HG03095 (cell line): ENCODE measurements around the gene RSPO3.
A peak's percentile ranks its signal among the peaks of the same experiment; 100 is the strongest.
"Not testable (repeated sequence)": the region's sequence is repeated elsewhere in the genome, so short reads cannot be mapped to it uniquely, and the experiment has no call there.

ENCODE experiments used
- ATAC-seq: cut with Tn5 transposase; IDR thresholded peaks from one replicate; pipeline ENCODE4 v1.9.1; 2021; ENCODE audit warnings: moderate library complexity; ENCODE audit not compliant: unreplicated experiment

The RSPO3 gene

GRCh38 chr6:127118298-127119101 is at the start of gene RSPO3:
Gene RSPO3 (plus strand): TSS chr6:127118671. CDS start chr6:127119193, 522 bp downstream.
- no peak for ATAC-seq

DNA sequence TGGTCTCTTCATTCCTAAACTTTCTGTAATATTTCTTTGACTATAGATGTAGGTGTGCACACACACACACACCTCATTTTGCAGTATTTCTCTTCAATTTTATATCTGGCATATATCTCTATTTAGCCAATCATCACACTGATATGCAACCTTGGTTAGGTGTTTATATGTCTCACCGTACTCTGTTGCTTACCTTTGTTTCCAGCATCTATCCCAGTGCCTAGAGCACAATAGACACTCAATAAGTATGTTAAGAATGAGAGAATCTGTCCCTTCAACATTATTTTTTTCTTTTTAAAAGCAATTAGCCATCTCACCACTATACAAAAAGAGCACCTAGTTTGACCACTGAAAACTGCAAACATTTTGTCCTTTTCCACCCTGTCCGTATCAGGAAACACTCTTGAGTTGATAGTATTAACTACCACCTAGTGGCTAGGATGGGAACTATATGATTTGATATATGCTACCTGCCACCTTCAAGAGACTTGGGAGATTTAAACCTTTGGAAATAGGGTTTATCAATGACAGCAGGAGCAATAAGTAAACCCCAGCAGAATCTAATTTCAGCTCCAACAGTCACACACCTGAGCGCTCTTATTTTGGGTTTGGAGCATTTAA is 48.7 kb upstream of the RSPO3 start:
- ATAC-seq: peak; percentile 64

- ATAC-seq: no peak
These were observed 45.2 kb upstream of the RSPO3 start for GRCh38 chr6:127073222-127073621.

DNA sequence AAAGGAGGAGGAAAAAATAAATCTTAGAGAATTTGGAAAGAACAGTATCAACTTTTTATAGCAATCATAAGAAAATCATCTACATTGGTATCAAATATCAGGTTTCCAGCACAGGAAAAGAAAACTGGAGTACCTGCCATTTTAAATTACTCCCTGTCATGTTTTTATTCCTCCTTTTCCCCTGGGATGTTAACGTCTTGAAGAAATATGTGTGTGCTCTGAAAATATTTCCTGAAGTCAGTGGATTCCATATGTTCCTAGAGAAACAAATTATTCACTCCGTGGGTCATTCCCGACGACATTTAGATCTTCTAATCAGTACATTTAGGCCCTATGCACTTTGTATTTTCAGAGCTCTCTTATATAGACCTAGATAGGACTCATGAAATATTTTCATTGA is 42.0 kb upstream of the RSPO3 start:
- no peak for ATAC-seq

DNA sequence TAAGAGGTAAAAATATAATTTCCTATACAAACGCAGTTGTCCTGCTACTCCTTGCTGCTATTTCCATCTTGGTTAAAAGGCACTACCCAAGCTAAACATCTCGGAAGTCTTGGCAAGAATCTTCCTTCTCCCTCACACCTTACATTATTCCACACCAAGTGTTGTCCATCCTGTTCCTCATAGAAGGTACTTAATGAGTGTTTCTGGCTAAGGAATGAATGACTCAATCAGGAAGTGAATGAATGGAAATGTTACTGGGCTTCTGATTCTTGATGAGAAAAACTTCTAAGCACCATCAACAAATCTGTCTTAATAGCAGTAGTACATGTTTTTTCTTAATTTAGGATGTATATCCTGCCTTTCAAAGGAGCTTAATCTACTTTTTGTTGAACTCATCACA is 40.6 kb upstream of the RSPO3 start:
- ATAC-seq: no peak

DNA sequence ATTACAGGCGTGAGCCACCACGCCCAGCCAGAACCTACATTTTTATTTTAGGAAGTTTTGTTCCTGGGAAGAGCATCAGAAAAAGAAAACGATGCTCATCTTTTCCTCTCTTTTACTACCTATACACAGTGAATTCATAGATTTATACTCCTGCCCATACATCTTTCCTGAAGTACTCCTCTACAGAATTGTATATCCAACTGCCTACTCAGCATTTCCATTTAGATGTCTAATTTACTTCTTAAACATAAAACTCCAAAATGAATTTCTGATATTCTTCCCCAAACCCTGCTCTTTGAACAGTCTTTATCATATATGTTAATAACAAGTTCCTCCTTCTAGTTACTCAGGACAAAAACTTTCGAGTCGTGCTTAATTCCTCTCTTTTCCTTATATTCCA is 39.8 kb upstream of the RSPO3 start:
- no peak for ATAC-seq

GRCh38 chr6:127079681-127080080 is 38.8 kb upstream of the RSPO3 start:
- no peak for ATAC-seq

GRCh38 chr6:127080081-127080480 is 38.4 kb upstream of the RSPO3 start:
- no peak for ATAC-seq

DNA sequence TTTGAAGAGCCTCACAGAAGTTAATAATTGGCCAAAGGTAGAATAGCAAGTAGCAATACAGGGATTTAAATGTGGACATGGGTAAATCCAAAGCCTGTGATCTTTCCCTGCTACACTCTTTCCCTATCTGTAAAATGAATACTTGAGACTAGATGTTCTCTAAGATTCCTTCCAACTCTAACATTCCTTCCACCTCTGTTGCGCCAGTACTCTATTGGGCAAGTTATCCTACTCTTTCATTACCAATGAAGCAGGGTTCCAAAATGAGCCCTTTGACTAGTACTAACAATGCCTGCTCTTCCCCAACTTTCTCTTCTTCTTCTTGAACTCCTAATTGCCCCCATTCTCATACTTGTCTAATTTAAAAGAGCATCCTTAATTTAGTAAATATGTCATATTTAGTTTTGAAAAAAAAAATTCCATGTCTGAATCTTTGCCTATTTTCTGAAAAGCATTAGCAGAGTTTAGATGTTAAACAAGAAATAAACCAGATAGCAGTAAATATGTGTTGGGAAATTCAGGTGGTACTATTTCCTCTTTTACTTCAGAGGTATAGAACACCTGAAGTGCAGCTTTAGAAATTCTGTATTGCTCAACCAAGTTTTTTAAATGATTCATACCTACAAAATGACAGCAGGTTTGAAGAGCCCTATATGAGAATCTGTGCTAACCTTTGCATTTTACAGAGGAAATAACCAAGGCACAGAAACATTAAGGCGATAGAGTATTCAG is 35.1 kb upstream of the RSPO3 start:
- no peak for ATAC-seq

DNA sequence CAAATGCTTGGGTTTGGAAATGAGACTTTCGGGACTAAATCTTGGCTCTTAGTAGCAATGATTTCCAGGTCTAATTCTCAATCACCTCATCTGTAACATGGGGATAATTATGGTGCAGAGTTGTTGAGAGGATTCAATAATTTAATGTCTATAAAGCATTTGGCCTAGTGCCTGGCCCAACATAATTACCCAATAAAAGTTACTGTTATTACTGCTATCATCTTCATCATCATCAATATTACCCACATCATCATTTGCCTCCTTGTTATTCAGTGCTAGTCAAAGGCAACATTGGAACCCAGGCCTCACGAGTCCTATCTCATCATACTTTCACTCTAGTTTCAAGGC is 34.5 kb upstream of the RSPO3 start:
- ATAC-seq: no peak

GRCh38 chr6:127085181-127085580 is 33.3 kb upstream of the RSPO3 start:
- ATAC-seq: no peak

GRCh38 chr6:127090051-127090450 is 28.4 kb upstream of the RSPO3 start:
- no peak for ATAC-seq

- ATAC-seq: no peak
These were observed 26.0 kb upstream of the RSPO3 start for GRCh38 chr6:127092466-127092865.

GRCh38 chr6:127094791-127095190 is 23.7 kb upstream of the RSPO3 start:
- no peak for ATAC-seq

DNA sequence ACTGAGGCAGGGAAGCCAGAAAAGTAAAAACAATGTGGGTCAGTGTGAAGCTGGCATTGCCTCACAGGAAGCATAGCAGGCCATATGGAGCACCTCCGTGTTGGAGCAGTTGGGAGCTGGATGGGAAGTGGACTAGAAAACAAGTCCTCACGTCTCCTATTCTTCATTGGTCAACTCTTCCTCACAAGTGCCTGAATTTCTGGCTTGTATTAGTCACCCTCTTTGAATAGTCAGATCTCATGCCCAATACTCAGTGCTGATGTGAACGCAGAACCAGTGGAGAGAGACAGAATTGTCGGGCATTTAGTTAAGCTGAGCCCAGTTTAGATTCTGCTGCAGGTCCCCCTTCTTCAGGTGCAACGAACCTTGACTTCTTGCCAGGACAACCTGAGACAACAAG is 22.3 kb upstream of the RSPO3 start:
- ATAC-seq: no peak

DNA sequence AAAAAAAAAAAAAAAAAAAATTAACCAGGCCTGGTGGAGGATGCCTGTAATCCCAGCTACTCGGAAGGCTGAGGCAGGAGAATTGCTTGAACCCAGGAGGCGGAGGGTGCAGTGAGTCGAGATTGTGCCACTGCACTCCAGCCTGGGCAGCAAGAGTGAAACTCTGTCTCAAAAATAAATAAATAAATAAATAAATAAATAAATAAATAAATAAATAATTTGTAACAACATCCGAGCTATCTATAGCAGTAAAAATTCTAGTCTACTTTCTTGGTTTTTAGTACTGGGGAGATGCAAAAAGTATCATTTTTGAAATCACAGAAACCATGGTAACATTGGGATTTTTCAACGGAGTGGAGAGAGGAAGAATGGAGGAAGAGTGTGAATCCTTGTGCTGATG is 21.0 kb upstream of the RSPO3 start:
- not testable (repeated sequence) for ATAC-seq

DNA sequence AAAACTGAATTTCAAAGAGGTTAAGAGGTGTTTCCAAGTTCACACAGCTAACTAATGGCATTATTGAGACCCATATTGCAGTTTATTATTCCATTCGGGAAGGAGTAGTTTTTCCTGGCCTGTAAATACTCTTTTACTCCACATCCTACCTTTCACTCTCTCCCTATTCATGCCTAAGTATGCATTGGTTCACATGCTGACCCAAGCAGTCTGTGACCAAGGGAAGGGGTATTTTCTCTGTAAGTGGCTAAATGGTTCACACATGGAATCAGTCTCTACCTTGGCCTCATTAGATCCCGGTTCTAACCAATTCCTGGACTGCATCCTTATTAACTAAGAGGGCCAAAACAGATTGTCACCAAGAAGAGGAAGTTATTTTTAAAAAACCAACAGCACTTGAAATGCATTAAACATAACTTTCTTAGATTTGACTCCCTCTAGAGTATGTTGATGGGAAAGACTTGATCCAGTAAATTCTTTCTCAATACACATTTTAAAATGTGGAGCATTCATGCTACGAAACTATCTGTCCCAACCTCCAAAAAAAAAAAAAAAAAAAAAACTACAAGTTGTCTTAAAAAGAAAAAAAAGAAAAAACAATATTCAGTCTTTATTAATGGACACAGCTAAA is 17.8 kb upstream of the RSPO3 start:
- ATAC-seq: no peak

GRCh38 chr6:127102299-127102698 is 16.2 kb upstream of the RSPO3 start:
- no peak for ATAC-seq

DNA sequence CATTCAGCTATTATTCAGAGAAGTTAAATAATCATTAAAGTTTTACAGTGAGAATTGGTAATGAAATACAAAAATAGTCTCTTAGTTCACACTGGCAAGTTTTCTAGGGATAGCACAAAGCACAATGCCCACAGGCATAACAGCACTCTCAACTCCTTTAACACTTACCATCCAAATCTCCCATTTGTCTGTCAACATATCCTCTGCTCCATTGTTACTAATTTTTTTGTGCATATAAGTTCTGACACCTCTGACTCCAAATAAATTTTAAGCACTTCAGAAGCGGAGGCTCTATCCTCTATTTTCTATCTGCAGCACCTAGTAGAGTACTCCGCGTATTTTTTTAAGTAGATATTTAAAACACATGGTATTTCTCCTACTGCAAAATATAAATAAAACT is 15.6 kb upstream of the RSPO3 start:
- no peak for ATAC-seq

- no peak for ATAC-seq
These were observed 15.0 kb upstream of the RSPO3 start for GRCh38 chr6:127103482-127103881.

GRCh38 chr6:127107916-127108315 is 10.6 kb upstream of the RSPO3 start:
- no peak for ATAC-seq

- no peak for ATAC-seq
These were observed 7.8 kb upstream of the RSPO3 start for GRCh38 chr6:127110712-127111111.
